ENCODE results near the gene NBR1.
"Not testable (repeated sequence)": the region's sequence is repeated elsewhere in the genome, so short reads cannot be mapped to it uniquely, and the experiment has no call there.

NBR1 gene

GRCh38 chr17:43239597-43239996 is 68.6 kb downstream of the NBR1 start:
- H3K4me3 ChIP-seq (ENCODE audit: low read depth, low read length); DNase-seq (ENCODE audit: low read depth): not testable (repeated sequence)

- H3K4me3 ChIP-seq (ENCODE audit: low read depth, low read length); DNase-seq (ENCODE audit: low read depth): not testable (repeated sequence)
Measured at GRCh38 chr17:43240596-43241352, 69.8 kb downstream of the NBR1 start.

GRCh38 chr17:43246456-43246855 is 75.4 kb downstream of the NBR1 start:
- DNase-seq (ENCODE audit: low read depth); H3K4me3 ChIP-seq (ENCODE audit: low read depth, low read length): not testable (repeated sequence)
